Smooth muscle cell (in vitro differentiated cells): Measurements from ENCODE around the gene CEP350. TPM values are rescaled to one million over a fixed set of nuclear protein-coding genes. Genes with fewer than 3 reads are reported as not detected.

ENCODE experiments used
- DNase-seq: peaks from one replicate; lab custom pipeline; 2025; ENCODE audit not compliant: unreplicated experiment; lab: John Stamatoyannopoulos, UW
- H2AFZ ChIP-seq: fragments of 200-600 bp; sonication (generic); 2 replicates; pipeline ENCODE4 v1.6.0; 2016; ENCODE audit warnings: antibody characterized with exemption, low read depth, mild to moderate bottlenecking
- H3F3A ChIP-seq: fragments of 200-600 bp; sonication (generic); 2 replicates; pipeline ENCODE4 v1.6.0; 2017; ENCODE audit warnings: antibody characterized with exemption, low read depth
- H3K27ac ChIP-seq: fragments of 200-600 bp; sonication (generic); 2 replicates; pipeline ENCODE4 v1.5.1; 2016; ENCODE audit warnings: low read depth, mild to moderate bottlenecking
- H3K27me3 ChIP-seq: fragments of 200-600 bp; sonication (generic); 2 replicates; pipeline ENCODE4 v1.6.1; 2016; ENCODE audit warnings: low read depth, mild to moderate bottlenecking
- H3K36me3 ChIP-seq: fragments of 200-600 bp; sonication (generic); 2 replicates; pipeline ENCODE4 v1.5.1; 2016; ENCODE audit warnings: low read depth
- H3K4me1 ChIP-seq: fragments of 200-600 bp; sonication (generic); 2 replicates; pipeline ENCODE4 v1.5.1; 2016; ENCODE audit warnings: low read depth
- H3K4me2 ChIP-seq: fragments of 200-600 bp; sonication (generic); 2 replicates; pipeline ENCODE4 v1.6.0; 2016; ENCODE audit warnings: mild to moderate bottlenecking
- H3K4me3 ChIP-seq: fragments of 200-600 bp; sonication (generic); 2 replicates; pipeline ENCODE4 v1.5.1; 2016; ENCODE audit warnings: mild to moderate bottlenecking
- H3K79me2 ChIP-seq: fragments of 200-600 bp; sonication (generic); 2 replicates; pipeline ENCODE4 v1.6.0; 2016; ENCODE audit warnings: low read depth, mild to moderate bottlenecking
- H3K9ac ChIP-seq: fragments of 200-600 bp; sonication (generic); 2 replicates; pipeline ENCODE4 v1.6.0; 2016; ENCODE audit warnings: low read depth
- H3K9me3 ChIP-seq: fragments of 200-600 bp; sonication (generic); replicated peaks from 2 replicates; pipeline ENCODE4 v1.5.1; 2016; ENCODE audit warnings: low read depth
- H4K20me1 ChIP-seq: fragments of 200-600 bp; sonication (generic); 2 replicates; pipeline ENCODE4 v1.6.0; 2016; ENCODE audit warnings: low read depth
- WGBS: methylation state at CpG from one replicate; pipeline ENCODE4 v1.1.7; 2016; ENCODE audit warnings: low lambda C conversion rate; 5-methylcytosine and 5-hydroxymethylcytosine counted together
- polyA plus RNA-seq: library from polyadenylated mRNA; unstranded; fragments of >200 nt; fragmentation: Nextera tagmentation; extraction: Ambion mirVana; gene quantifications from 2 replicates; pipeline ENCODE4 v1.2.1, GENCODE V29; 2016
- total RNA-seq: library from RNA; depleted of rRNA; stranded (reverse); fragments of >200 nt; gene quantifications from 2 replicates; pipeline ENCODE4 v1.2.3, GENCODE V29; 2014
- TF ChIP-seq, protein P1 (sequence below): fragments of 200-600 bp; sonication (generic); IDR thresholded peaks from 2 replicates; pipeline ENCODE4 v1.5.1; 2017; ENCODE audit warnings: borderline replicate concordance, mild to moderate bottlenecking, antibody characterized with exemption; ENCODE audit not compliant: insufficient read depth, poor library complexity, severe bottlenecking

The CEP350 gene
- total and polyA plus RNA-seq, 2 experiments from 2014 or later: 17.0 to 35.9 TPM

DNA sequence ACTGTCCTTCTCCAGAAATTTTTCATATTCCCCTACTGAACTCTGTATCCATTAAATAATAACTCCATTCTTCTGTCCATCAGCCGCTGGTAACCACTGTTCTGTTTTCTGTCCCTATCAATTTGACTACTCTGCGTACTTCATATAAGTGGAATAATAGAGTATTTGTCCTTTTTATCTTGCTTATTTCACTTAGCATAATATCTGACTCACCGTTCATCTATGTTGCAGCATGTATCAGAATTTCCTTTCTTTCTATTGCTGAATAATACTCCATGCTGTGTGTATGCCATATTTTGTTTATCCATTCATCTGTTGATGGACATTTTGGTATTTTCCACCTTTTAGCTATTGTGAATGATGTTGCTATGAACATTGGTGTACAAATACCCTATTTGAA lies 71.9 kb downstream of the CEP350 start:
- H3K36me3 ChIP-seq: peaks cover 19% of the 10 kb centered on the region
- TF ChIP-seq, protein P1, sequence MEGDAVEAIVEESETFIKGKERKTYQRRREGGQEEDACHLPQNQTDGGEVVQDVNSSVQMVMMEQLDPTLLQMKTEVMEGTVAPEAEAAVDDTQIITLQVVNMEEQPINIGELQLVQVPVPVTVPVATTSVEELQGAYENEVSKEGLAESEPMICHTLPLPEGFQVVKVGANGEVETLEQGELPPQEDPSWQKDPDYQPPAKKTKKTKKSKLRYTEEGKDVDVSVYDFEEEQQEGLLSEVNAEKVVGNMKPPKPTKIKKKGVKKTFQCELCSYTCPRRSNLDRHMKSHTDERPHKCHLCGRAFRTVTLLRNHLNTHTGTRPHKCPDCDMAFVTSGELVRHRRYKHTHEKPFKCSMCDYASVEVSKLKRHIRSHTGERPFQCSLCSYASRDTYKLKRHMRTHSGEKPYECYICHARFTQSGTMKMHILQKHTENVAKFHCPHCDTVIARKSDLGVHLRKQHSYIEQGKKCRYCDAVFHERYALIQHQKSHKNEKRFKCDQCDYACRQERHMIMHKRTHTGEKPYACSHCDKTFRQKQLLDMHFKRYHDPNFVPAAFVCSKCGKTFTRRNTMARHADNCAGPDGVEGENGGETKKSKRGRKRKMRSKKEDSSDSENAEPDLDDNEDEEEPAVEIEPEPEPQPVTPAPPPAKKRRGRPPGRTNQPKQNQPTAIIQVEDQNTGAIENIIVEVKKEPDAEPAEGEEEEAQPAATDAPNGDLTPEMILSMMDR: no peak

DNA sequence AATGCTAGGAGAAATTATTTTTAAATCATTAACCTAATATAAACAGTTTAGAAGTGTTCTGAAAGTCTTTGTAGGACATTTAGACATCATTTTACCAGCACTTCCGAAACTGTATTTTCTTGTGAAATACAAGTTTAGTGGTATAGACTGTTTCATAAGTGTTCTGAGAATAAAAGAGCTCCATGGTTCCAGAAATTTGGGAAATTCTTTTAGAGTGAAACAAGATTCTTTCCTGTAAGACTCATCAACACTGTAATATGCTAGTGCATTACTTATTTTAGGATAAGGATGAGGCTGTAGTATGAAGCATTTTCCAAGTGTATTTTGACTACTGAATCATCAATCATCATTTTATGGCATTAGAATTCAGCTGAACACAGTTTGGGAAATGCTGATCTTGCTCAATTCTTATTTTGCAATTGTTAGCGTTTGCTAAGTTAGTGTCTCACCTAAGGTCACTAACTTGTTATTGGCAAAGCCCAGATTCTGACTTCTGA lies 73.4 kb downstream of the CEP350 start:
- Histone ChIP-seq H3F3A (no peaks in the 10 kb centered on the region), H4K20me1 (no peaks in the 10 kb centered on the region), H3K9me3 (no peaks in the 10 kb centered on the region), H3K4me3 (no peak overlapping the region), H3K4me2 (no peak overlapping the region), H3K4me1 (no peaks in the 10 kb centered on the region), H2AFZ (no peak overlapping the region), H3K9ac (no peak overlapping the region), H3K79me2 (no peaks in the 10 kb centered on the region), H3K36me3 (peaks cover 13% of the 10 kb centered on the region), H3K27me3 (no peaks in the 10 kb centered on the region), H3K27ac (no peak overlapping the region)
- WGBS: 87% methylated on average over 2 of the region's 2 CpGs
- TF ChIP-seq, protein P1: no peak
- no peak for DNase-seq

More for the DNA sequence above, 71.9 kb downstream of the CEP350 start:
- H3K4me2 ChIP-seq: no peak overlapping the region
- H3K27me3 ChIP-seq: no peaks in the 10 kb centered on the region
- no peaks in the 10 kb centered on the region for H3K4me1 ChIP-seq
- no peak overlapping the region for H3K9ac ChIP-seq
- H2AFZ ChIP-seq: no peak overlapping the region
- H3K9me3 ChIP-seq: no peaks in the 10 kb centered on the region
- H4K20me1 ChIP-seq: no peaks in the 10 kb centered on the region
- no peaks in the 10 kb centered on the region for H3F3A ChIP-seq
- H3K4me3 ChIP-seq: no peak overlapping the region
- 99% methylated on average over 3 of the region's 3 CpGs for whole genome bisulfite sequencing
- H3K79me2 ChIP-seq: no peaks in the 10 kb centered on the region
- DNase-seq: no peak
- no peak overlapping the region for H3K27ac ChIP-seq

DNA sequence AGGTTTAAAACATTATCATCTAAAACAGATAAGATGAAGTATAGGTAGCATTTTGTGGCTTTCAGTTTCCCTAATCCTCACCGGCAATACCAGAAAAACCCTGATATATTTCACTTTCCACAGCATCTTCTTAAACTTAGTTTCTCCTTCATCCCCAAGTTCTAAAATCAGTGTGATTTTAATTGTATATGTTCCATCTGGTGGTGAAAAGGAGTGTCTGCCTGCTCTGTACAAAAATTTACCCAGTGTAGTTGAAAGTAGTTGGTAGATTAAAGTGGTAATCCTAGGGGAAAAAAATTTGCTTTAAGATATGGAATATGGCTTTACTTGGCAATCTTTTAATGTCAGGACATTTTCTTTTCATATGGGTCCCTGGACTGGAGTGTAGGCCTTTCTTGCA lies 74.3 kb downstream of the CEP350 start:
- no peak overlapping the region for H2AFZ ChIP-seq
- no peaks in the 10 kb centered on the region for H3K9me3 ChIP-seq
- no peaks in the 10 kb centered on the region for H3K4me1 ChIP-seq
- H3F3A ChIP-seq: no peaks in the 10 kb centered on the region
- 94% methylated on average over 1 of the region's 1 CpG for WGBS
- H3K27me3 ChIP-seq: no peaks in the 10 kb centered on the region
- no peak for DNase-seq
- no peak overlapping the region for H3K4me2 ChIP-seq
- TF ChIP-seq, protein P1: no peak
- H3K9ac ChIP-seq: no peak overlapping the region
- H3K36me3 ChIP-seq: peaks cover 9% of the 10 kb centered on the region
- H4K20me1 ChIP-seq: no peaks in the 10 kb centered on the region
- no peak overlapping the region for H3K27ac ChIP-seq
- no peaks in the 10 kb centered on the region for H3K79me2 ChIP-seq
- H3K4me3 ChIP-seq: no peak overlapping the region

DNA sequence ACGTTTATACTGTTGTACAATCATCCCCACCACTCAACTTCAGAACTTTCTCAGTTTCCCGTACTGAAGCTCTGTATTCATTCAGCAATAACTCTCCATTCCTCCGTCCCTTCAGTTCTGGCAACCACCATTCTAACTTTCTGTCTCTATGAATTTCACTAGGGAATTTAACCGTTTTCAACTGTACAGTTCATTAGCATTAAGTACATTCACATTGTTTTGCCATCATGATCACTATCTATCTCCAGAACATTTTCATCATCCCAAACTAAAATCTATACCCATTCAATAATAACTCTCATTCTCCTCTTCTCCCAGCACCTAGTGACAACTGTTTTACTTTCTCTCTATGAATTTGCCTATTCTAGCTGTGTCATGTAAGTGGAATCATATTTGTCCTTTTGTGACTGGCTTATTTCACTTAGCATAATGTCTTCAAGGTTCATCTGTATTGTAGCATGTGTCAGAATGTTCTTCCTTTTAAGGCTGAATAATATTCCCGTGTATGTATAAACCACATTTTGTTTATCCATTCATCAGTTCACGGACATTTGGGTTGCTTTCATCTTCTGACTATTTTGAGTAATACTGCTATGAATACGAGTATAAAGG lies 75.0 kb downstream of the CEP350 start:
- no peak overlapping the region for H3K4me2 ChIP-seq
- no peaks in the 10 kb centered on the region for H3K79me2 ChIP-seq
- no peak for DNase-seq
- no peak overlapping the region for H2AFZ ChIP-seq
- TF ChIP-seq, protein P1: no peak
- no peaks in the 10 kb centered on the region for H3K9me3 ChIP-seq
- no peaks in the 10 kb centered on the region for H3K27me3 ChIP-seq
- H4K20me1 ChIP-seq: no peaks in the 10 kb centered on the region
- H3K27ac ChIP-seq: no peak overlapping the region
- 92% methylated on average over 7 of the region's 7 CpGs for WGBS
- H3K36me3 ChIP-seq: peaks cover 9% of the 10 kb centered on the region
- H3K4me1 ChIP-seq: no peaks in the 10 kb centered on the region
- H3F3A ChIP-seq: no peaks in the 10 kb centered on the region
- no peak overlapping the region for H3K4me3 ChIP-seq
- H3K9ac ChIP-seq: no peak overlapping the region
